Body of pancreas (tissue), 4 donors: ENCODE data around the gene PPL. TPM values are rescaled to one million over a fixed set of nuclear protein-coding genes. Genes with fewer than 3 reads are reported as not detected.

ENCODE experiments used
- ATAC-seq: fragments of 150-250 bp; one replicate; pipeline ENCODE4 v1.9.1; 2016
- DNase-seq, 4 donors: peaks; one replicate each; pipeline ENCODE4 v3.0.0-alpha.2; 2019
- H3K27ac ChIP-seq, 4 donors: fragments of 200-600 bp; sonication (generic); 1 replicate in 3 of 4; 2 replicates in 1 of 4; pipeline versions ENCODE4 v1.5.1 to v1.6.1; 2016 to 2019; ENCODE audit warnings: mild to moderate bottlenecking in 1 of 4, mixed read lengths in 1 of 4, moderate library complexity in 1 of 4
- H3K27me3 ChIP-seq, 2 donors: fragments of 200-600 bp; sonication (generic); one replicate each; pipeline ENCODE4 v1.6.0; 2016; ENCODE audit warnings: mild to moderate bottlenecking in 1 of 2
- H3K36me3 ChIP-seq, 2 donors: fragments of 200-600 bp; sonication (generic); replicated peaks in 1 of 2; 2 replicates each; pipeline ENCODE4 v1.5.1; 2016; ENCODE audit warnings: low read depth in 2 of 2; ENCODE audit not compliant: insufficient read depth in 1 of 2
- H3K4me1 ChIP-seq: fragments of 200-600 bp; sonication (generic); one replicate; pipeline ENCODE4 v1.6.0; 2016
- H3K4me3 ChIP-seq, 2 donors: fragments of 200-600 bp; sonication (generic); 1 replicate in 1 of 2; 2 replicates in 1 of 2; pipeline ENCODE4 v1.5.1; 2016 to 2019
- H3K9me3 ChIP-seq, 3 donors: fragments of 200-600 bp; sonication (generic); 1 replicate in 2 of 3; 2 replicates in 1 of 3; pipeline ENCODE4 v1.5.1; 2016
- POLR2A ChIP-seq, 3 donors: fragments of 450-650 bp; IDR thresholded peaks; one replicate each; pipeline ENCODE4 v1.6.1; 2016; ENCODE audit warnings: antibody characterized with exemption in 3 of 3, mild to moderate bottlenecking in 2 of 3
- WGBS, 2 donors: methylation state at CpG; one replicate each; pipeline ENCODE4 v1.1.5; 2017; 5-methylcytosine and 5-hydroxymethylcytosine counted together
- intact Hi-C: fragments of 100-400 bp; cut with DNase I; formaldehyde crosslinking; loops from one replicate; pipeline ENCODE4 v1.15.1; 2023
- total RNA-seq, 2 donors: library from RNA; depleted of rRNA; stranded (reverse); fragments of >200 nt; gene quantifications; one replicate each; pipeline ENCODE4 v1.1.0, GENCODE V29; 2016
- TF ChIP-seq, protein P1 (sequence below), 7 experiments: fragments of 450-650 bp in 4 of 7; fragments of 200-600 bp in 3 of 7; sonication (generic) in 3 of 7; IDR thresholded peaks; one replicate each; pipeline ENCODE4 v1.5.1; 2016 to 2019; ENCODE audit warnings: antibody characterized with exemption in 7 of 7

PPL gene
- total RNA-seq, 2 donors from 2014 or later: 20.2 to 26.0 TPM

DNA sequence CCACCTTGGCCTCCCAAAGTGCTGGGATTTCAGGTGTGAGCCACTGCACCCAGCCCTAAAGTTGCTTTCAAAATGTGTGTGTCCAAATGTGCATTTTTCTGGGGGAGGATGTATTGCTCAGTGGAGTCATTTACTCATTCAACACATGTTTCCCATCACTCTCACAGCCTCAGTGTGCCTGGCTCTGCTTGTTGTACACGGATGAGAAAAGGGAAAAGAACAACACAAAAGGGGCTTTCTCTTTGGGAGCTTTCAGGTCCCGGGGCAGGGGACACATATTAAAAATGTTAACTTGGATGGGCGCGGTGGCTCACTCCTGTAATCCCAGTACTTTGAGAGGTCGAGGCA lies 1.7 kb upstream of the PPL start:
- peak overlapping the region in 3 of 4 donors; percentile 76 to 89 (median 86) for H3K27ac ChIP-seq
- ATAC-seq (no peak), DNase-seq (no peak)
- peaks cover 55% of the 10 kb centered on the region for H3K4me1 ChIP-seq
- no peaks in the 10 kb centered on the region for H3K36me3 ChIP-seq
- 74 to 84% methylated on average over 5 of the region's 5 CpGs for WGBS, 2 donors
- intact Hi-C loops: loop anchor here (10.0 kb wide), 1 partner anchor 84 kb away; no protein-coding TSS in a partner anchor
- H3K9me3 ChIP-seq: no peaks in the 10 kb centered on the region
- TF ChIP-seq POLR2A (IDR thresholded peaks at IDR 0.05): no peak
- TF ChIP-seq, protein P1, sequence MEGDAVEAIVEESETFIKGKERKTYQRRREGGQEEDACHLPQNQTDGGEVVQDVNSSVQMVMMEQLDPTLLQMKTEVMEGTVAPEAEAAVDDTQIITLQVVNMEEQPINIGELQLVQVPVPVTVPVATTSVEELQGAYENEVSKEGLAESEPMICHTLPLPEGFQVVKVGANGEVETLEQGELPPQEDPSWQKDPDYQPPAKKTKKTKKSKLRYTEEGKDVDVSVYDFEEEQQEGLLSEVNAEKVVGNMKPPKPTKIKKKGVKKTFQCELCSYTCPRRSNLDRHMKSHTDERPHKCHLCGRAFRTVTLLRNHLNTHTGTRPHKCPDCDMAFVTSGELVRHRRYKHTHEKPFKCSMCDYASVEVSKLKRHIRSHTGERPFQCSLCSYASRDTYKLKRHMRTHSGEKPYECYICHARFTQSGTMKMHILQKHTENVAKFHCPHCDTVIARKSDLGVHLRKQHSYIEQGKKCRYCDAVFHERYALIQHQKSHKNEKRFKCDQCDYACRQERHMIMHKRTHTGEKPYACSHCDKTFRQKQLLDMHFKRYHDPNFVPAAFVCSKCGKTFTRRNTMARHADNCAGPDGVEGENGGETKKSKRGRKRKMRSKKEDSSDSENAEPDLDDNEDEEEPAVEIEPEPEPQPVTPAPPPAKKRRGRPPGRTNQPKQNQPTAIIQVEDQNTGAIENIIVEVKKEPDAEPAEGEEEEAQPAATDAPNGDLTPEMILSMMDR (IDR thresholded peaks at IDR 0.05): no peak
- no peaks in the 10 kb centered on the region for H3K27me3 ChIP-seq
- H3K4me3 ChIP-seq: no peak overlapping the region

- Histone ChIP-seq H3K36me3 (no peaks in the 10 kb centered on the region), H3K9me3 (no peaks in the 10 kb centered on the region), H3K4me3 (no peak overlapping the region), H3K27me3 (no peaks in the 10 kb centered on the region), H3K4me1 (peaks cover 49% of the 10 kb centered on the region), H3K27ac (peak overlapping the region; percentile 70 to 89 (median 81))
- DNase-seq: peak in 3 of 4 donors; percentile 51 to 57 (median 55)
- TF ChIP-seq, protein P1 (IDR thresholded peaks at IDR 0.05): no peak
- TF ChIP-seq POLR2A (IDR thresholded peaks at IDR 0.05): no peak
- ATAC-seq: peak; percentile 20
- intact Hi-C loops: loop anchor here (10.0 kb wide), 1 partner anchor 83 kb away; no protein-coding TSS in a partner anchor
- WGBS, 2 donors: 56 to 66% methylated on average over 9 to 16 of the region's 16 CpGs
Measured at GRCh38 chr16:4937782-4938682, 1.1 kb upstream of the PPL start.

DNA sequence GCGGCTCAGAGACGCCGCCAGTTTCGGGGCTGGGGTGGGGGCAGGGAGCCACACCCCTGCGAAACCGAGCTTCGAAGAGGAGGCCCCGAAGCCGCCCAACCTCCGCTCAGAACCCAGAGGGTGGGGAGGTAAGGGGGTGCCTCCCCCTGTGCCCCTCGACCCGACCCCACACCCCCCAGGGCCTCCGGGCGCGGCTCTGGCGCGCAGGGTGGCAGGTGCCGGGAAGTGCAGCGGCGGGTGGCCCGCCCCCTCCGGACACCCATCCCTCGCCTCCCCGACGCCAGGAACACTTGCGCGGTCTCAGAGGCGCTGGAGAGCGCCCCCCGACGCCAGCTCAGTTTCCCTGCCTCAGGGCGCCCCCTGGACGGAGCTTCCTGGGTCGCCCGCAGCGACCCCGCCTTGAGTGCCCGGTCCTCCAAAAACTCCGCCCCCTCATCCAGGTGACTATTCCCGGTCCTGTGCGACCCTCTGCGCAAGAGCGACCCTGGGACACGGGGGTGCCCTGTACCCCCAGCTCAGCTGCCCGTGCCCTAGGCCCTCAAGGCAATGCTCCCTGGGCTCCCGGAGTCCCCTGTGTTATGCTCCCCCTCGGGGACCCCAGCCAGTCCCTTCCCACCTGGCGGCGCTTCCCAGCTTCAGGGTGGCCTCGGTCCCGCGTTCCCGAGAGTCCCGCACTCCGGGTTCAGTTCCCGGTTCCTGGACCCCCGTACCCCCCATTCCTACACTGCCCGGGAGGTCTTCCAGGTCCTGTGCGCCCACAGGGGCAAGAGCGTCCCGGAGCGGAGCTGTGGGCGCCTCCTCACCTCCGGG lies 562 bp downstream of the PPL start:
- Histone ChIP-seq H3K9me3 (no peaks in the 10 kb centered on the region), H3K4me3 (peak overlapping the region; percentile 46 to 77), H3K27ac (peak overlapping the region; percentile 29 to 89 (median 78)), H3K4me1 (peaks cover 42% of the 10 kb centered on the region), H3K36me3 (no peaks in the 10 kb centered on the region), H3K27me3 (no peaks in the 10 kb centered on the region)
- 0 to 1% methylated on average over 7 to 64 of the region's 64 CpGs for WGBS, 2 donors
- intact Hi-C loops: loop anchor here (10.0 kb wide), 1 partner anchor 82 kb away; no protein-coding TSS in a partner anchor
- peak; percentile 51 to 64 (median 58) for DNase-seq
- TF ChIP-seq, protein P1 (IDR thresholded peaks at IDR 0.05): peak in 6 of 7 experiments; percentile 10 to 44 (median 26)
- TF ChIP-seq POLR2A (IDR thresholded peaks at IDR 0.05): no peak
- peak; percentile 40 for ATAC-seq

DNA sequence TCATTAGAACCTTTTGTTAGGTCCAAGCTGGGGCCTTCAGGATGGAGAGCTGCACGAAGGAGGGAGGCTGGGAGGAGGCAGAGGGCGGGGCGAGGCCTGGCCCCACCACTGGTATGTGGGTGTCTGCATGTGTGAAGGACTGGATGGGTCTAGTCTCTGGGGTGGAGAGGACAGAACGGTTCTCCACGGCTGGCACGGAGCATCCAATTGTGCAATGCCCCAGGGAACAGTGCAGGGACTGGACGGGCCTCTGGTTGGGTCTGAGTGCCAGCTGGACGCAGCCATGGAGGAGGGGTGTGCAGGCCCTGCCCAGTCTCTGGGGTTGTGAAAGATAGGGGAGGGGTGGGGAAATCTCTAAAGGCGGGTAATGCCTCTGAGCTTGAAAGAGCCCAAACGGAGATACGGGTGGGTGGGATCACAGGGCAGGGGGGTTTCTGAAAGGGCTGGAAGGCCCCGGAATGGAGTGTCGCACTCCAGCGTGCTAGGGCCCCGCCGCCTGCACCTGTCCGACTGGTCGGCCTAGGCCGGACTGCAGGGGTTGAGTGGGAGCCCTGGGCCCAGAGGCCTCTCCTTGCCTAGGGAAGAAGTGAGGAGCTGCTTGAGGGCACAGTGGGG lies 1.6 kb downstream of the PPL start:
- DNase-seq (peak; percentile 67 to 86 (median 78)), ATAC-seq (peak; percentile 45)
- no peaks in the 10 kb centered on the region for H3K27me3 ChIP-seq
- WGBS, 2 donors: 52 to 56% methylated on average over 16 to 19 of the region's 19 CpGs
- H3K4me3 ChIP-seq: no peak overlapping the region
- H3K27ac ChIP-seq: peak overlapping the region; percentile 5 to 89 (median 78)
- TF ChIP-seq POLR2A (IDR thresholded peaks at IDR 0.05): peak in 1 of 3 donors; percentile 23
- TF ChIP-seq, protein P1 (IDR thresholded peaks at IDR 0.05): no peak
- intact Hi-C loops: loop anchor here (10.0 kb wide), 1 partner anchor 81 kb away; no protein-coding TSS in a partner anchor
- H3K4me1 ChIP-seq: peaks cover 42% of the 10 kb centered on the region
- no peaks in the 10 kb centered on the region for H3K9me3 ChIP-seq
- no peaks in the 10 kb centered on the region for H3K36me3 ChIP-seq
